HUDEP-2 (cell line): ENCODE measurements around the gene UNC13C.

ENCODE experiments used
- DNase-seq, 76 experiments: peaks; one replicate each; lab custom pipeline; 2025; ENCODE audit not compliant: unreplicated experiment in 76 of 76; lab: John Stamatoyannopoulos, UW

UNC13C gene

DNA sequence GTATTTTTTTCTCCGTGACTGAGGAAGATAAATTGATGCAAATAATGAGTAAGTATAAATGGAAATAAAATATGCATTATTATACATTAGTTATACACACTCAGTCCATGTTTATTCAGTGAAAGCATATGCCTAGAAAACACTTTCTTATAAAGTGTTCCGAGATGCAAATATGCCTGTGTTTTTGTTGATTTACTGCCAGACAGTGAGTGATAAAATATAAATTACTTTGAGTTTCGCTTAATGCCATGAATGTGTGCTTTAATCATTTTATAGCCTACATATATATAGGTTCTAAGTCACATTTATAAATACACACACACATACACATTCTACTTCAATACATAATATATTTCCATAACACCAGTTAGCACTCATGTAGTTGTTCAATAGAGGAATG, 569.2 kb downstream of the UNC13C start:
- no peak for DNase-seq

DNA sequence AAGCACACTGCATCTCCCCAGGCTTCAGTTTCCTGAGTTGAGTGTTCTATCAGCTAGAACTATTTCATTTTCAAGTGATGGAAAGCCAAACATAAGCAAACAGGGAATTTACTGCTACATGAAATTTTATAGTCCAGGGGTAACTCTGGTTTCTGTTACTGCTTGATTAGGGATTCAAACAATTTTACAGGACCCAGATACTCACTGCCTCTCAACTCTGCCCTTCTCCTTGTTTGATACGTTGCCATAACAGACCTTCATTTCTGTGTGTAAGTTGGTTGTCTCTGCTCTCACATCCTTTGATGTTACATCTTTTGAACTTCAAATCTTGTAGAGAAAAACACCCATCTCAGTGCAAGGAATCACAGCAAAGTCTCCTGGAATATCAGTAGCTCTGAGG, 572.7 kb downstream of the UNC13C start:
- DNase-seq: no peak

DNA sequence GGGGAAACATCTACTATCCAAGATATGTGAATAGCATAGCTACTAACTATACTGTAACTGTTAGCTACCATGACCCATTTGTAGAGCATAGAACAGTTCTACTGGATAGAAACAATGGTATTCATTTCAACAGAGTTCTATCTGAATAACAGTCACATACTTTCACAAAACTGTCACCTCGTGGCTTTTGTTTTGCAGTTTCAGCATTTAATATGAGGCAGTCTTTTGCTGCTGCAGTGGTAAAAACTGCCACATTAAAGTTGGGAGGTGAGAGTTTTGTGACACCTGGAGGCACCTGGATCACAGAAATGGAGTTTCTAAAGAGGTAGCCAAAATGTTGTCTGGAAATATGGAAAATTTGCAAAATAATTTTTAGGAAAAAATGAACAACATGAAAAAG, 578.0 kb downstream of the UNC13C start:
- DNase-seq: no peak

DNA sequence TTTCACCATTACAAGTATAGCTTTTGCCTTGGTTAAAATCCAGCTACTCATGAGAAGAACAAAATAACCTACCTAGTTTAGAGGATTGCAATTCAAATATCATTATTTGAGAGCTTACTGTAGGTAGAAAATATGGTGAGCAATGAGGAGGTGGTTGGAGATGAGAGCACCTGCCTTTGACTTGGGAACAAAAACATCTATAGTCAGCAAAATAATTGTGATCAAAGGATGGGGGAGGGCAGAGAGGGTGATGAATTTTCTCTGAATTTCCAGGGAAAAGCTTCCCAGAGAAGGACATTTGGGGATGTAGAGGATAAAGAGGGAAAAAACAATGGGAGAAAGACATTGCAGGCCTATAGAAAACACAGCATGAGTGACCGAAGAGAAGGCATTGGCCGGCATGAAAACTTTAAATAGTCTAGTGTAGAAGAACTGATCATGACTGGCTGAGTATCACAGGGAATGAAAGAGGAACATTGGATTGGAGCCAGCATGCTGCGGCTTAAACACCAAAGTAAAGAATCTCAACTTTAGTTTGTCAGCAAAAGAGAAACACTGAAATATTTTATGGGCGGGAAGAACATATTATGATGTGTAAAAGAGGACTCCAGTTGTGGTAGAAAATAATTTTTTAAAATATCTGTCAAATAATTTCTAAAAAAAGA, 581.3 kb downstream of the UNC13C start:
- no peak for DNase-seq

DNA sequence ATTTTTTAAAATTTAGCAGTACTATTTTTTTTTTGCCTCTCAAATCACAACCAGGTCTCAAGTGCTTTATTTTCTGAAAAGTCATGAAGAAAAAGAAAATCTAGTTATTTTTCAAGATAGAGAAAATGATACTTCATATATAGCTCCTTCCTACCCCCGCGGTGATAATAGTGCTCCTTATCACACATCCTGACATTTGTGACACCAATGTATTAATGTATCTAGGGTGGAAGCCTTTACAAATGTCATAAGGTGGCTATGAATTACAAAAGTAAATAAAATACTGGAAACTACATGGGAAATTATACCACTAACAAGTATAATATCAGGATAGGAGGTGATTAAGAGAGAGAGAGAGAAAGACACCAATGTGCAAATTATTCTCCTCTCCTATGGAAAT, 582.2 kb downstream of the UNC13C start:
- no peak for DNase-seq

DNA sequence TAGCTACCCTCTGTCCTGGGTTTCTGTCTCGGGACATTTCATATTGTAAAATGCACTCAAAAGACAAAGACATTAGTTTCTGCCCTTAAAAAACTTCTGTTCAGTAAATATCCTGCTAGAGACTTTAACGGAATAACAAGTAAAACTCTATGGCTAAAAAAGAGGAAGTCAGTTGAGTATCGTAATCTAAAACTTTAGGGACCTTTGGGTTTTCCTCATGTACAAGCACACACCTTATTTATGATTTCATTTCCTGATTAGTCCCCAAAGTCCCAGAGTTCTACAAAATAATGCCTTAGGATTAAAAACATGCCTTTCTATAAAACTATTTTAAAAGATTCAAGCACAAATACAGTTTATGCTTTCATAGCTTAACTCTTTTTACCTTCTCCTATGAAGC, 585.9 kb downstream of the UNC13C start:
- DNase-seq: no peak

DNA sequence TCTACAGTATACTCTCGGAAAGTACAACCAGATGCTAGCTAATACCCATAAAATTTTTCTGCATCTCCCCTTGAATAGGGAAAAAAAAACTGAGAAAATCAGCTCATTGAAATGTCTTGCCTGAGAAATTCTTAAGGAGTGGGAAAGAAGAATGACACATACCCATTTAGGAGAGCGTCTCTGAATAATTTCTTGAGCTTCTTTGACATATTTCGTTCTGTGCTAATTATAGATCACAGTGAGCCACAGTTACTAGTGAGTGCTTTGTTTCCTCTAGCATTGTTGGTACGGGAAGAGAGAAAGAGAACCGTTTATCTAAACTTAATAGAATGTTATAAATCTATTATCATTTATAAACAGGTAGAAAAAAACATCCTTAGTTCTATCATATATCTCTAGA, 588.4 kb downstream of the UNC13C start:
- DNase-seq: no peak

DNA sequence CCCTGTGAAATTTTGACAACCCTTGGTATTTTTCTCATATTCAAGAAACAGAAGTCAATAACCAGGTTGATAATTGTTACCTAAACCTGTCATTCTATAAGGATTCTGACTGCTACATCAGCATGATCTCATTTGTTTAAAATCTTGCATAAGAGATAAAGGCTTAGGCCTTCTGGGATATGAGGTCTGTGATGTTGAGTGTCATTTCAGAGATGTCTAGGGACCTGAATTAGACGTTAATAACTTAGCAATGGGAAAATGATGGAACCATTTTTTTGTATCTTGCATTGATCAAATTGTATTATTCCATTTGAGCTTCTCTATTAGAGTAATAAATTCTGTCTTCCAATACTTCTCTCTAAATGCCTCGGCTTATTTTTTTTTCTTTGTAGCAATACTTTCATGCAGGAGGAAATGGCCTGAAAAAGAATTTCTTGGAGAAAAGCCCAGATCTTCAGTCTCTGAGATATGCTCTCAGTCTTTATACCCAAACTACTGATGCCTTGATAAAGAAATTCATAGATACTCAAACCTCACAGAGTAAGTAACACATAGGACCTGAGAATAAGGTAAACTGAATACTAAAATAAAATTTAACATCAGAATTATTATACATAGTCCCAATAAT, 589.3 kb downstream of the UNC13C start:
- no peak for DNase-seq

DNA sequence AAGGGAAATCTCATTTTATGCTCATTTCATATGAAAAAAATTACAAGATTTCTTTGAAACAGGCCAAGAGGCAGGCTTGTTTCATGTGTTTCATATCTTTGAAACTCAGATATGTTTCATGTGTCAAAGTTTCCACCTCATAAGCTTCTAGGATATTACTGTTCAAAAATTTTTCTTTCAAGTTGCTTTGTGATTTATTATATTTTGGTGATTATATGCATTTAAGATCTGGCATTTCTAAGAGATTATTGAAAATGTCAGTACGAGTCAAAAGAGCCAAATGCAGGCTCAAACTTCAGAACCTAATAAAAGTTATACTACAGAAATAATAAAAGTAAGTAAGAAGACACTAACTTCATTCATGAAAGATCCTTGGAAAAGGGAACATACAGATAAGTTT, 590.1 kb downstream of the UNC13C start:
- no peak for DNase-seq

DNA sequence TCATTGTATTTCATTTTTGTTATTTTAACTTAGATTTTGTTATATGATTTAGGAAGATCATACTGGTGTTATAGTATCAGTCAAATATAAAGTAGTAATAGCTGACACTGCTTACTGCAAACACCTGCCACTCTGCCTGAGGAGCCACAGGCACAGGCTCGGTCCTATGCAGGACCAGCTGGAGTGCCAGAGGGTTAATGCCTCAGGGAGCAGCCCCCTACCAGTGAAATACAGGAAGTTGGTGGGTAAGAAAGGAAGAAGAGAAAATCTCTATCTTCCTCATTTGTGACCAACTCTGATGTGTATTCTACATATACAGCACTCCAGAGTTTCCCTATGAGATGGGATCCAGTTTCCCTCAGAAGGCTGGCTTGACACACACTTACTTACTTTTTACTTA, 593.3 kb downstream of the UNC13C start:
- no peak for DNase-seq

DNA sequence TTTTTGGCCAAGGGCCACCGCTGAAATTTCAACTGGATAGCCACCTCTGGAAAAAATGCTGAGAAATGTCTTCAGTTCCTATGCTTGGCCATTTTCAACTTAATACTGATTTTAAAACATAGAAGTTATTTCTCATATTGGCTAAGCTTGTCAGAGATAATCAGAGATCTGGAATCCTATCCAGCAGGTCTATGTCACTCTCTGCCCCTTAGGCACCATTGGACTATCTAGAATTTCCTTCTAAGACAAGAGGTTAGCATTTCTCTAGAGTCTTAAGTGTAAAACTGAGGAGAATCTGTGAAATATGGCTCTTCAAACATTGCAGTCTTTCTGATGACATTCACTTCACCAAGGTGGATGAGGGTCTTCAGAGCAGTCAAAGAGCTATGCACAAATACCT, 597.3 kb downstream of the UNC13C start:
- no peak for DNase-seq

DNA sequence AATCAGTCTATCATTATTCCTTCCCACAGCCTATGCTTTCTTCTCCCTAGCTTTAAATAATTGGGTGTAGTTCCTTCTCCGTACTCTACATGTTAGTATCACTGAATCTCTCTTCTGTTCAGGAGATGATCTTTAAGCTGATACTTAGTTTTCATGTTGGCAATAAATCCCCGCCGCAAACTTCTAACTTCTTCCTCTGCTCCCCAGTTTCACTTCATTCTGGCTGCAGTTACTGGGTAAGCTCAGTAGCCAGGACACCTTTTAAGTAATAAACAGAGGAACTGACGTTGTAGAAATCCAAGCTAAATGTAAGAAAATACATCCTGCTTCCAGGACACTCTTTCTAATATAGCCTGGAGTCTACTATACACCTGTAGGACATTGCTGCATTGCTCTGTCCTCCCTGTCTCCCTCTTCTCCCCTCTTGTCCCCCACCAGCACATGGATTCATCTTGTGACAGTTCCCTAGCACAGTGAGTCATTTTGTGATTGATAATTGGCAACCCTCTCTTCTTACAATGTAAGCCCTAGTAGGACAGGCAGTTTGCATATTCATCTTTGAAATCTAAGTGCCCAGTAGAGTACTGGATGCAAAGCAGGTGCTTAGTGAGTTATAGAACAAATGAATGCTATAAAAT, 598.2 kb downstream of the UNC13C start:
- DNase-seq: no peak

DNA sequence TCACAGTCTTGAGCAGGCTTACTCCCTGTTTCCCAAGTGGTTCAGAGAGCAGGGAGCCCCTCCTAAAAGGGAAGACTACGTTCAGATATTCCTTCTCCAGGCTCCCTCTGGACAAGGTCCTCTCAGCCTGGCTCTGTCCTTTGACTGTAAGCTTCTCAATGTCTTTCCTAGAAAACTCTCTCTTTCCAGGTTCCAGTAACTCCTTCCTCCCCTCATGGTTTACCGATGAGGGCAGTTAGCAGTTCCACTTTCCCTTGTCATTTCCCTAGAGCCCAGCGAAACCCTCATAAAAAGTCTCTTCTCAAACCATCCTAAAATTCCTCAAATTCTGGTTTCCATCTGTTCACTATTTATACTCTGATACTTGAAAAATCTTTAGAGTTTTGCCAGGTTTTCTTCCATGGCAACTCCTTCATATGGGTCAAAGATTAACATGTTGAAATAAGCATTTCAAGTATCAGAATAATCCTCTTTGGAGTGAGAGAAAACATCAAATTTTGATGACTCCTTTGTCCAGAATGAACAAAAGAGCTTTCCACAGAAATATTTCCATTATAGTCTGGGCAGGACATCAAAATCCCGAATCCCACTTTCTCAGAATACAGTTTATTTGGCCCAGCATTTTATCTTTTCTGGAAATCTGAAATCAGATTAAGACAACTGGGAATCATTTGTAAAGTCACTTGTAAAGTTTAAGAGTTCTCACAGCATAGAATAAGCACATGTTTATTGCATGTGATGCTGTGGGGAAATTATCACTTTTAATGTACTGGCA, 599.4 kb downstream of the UNC13C start:
- DNase-seq: no peak

DNA sequence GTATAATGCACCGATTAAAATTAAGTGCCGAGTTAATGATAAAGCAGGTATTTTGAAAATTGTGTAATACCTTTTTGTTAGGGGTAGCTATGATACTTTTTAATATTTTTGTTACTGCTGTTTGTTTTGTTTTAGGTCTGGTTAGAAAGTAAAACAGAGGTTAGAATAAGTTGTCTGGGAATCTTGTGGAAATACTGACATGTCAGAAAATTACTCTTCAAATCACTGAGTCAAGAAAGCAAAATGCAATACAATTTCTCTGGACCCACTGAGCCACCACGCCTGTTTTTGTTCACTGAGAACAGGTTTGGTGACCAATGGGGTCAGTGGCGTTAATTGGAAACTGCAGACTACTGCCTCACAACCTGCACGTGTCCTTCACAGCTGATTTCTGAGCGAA, 601.6 kb downstream of the UNC13C start:
- no peak for DNase-seq

DNA sequence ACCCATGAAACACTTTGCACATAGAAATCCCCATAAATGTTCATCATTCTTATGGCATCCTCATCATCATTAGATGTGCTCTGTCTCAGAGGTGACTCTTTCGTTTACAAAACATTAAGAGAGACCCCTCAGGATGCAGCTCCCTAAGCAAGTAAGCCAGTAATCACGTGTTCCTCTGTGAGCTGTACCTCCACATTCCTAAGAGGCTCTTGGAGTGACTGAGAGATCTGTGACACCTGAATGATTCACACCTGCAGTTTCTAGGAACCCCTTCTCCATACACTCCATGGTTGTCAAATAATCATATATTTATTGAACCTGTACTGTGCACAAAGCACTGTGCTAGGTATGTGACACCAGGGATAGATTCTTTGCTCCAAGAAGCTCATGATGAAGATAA, 602.4 kb downstream of the UNC13C start:
- DNase-seq: no peak

DNA sequence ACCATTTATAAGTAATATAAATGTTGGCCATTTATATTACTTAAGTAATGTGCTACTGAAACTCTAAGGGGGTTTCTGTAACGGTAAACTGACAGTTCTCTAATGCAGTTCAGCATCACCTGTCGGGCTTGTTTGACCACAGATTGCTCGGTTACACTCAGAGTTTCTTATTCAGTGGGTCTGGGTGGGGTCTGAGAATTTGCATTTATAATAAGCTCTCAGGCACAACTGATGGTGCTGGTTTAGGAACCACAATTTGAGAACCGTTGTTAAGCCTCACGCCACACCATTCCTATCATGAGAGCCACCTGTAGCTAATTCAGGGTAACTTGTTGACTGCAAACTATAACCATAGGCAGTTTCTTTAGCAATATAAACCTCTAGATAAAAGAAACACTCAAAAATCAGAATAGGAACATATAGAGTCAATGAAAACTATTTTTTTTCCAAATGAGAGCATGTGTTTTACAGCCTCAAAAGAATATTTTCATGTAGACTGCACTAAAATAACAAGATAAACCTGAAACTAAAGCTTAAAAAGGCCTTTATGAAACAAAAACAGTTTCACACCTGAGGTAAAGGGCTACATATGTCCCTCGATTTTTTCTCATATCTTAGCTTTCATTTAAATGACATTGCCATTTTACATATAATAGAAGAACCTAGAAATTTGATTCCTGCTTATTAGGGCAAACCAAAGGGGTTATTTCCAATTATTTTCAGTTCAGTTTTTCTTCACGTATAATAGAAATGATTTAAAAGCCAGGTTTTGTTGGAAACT, 604.8 kb downstream of the UNC13C start:
- no peak for DNase-seq

DNA sequence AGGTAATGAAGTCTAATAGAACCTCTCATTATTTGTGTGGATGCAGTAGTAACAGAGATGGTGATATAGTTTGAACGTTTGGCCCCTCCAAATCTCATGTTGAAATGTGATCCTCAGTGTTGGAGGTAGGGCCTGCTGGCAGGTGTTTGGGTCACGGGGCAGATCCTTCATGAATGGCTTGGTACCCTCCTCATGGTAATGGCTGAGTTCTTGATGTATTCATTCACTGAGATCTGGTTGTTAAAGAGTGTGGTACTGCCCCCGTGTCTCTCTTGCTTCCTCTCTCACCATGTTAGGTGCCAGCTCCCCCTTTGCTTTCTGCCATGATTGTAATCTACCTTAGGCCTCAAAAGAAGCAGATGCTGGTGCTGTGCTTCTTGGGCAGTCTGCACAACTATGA, 606.8 kb downstream of the UNC13C start:
- DNase-seq: no peak

DNA sequence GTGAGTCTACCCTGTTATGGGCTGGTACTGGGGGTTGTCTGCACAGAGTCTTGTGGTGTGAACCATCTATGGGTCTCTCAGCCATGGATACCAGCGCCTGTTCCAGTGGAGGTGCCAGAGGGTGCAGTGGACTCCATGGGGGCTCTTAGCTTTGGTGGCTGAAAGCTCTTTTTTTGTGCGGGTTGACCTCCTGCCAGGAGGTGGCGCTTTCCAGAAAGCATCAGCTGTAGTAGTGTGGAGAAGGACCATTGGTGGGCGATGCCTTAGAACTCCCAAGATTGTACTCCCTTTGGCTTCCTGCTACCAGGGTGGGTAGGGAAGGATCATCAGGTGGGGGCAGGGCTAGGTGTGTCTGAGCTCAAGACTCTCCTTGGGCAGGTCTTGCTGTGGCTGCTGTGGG, 615.9 kb downstream of the UNC13C start:
- DNase-seq: peak in 1 of 76 experiments; percentile 0

DNA sequence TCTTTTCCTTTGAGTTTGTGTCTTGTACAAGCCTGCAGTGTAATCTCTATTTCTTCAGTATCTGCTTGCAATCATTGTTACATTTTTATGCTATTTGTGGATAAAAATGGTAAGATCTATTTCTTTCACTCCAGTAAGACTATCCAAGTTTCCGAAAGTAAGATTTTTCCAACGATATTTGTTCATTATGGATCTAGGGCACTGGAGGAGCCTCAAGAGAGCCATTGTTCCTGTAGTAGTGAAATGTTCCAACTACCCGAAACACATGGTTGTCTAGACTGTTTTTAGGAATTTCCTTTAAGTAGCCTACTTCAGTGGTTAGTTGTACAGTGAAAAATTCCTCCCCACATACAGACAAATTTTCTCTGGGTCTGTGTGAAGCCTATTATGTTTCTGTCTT, 621.1 kb downstream of the UNC13C start:
- no peak for DNase-seq

DNA sequence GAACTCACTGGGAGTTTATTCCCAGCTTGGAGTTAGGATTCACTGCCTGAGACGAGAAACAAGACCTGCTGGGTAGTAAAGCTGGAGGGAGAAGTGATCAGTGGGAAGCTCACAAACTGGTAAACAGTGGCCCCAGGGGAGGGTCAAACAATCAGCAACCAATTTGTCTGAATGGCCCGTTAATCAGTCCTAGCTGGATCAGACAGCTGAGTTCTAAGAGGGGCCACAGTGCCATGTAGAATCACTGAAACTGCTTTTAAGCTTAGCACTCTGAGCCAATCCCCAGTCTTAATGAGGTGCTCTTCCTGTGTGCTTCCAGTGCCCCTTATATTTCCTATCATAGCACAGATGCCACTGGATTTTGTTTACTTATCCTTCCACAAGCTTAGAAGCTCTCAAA, 626.8 kb downstream of the UNC13C start:
- no peak for DNase-seq

DNA sequence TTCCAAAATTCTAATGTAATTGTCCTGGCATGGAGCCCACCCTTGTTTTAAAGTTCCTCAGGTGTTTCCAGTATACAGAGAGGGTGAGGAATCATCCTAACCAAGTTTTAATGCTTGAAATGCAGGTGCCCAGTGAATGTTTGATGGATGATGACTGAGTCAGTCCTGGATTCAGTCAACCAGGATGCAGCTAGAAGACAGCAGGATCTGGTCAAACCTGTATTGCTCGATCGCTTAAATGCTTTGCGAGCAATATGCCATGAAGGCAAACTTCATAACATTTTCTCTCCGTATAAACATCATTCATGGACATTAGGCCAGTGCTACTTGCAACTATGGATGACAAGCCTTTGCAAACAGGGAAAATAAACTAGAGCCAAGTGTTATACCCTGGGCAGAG, 627.3 kb downstream of the UNC13C start:
- DNase-seq: no peak
